Fibroblast of skin of right quadriceps (primary cell): ENCODE results near the gene ZNF544.
"Not testable (repeated sequence)": the region's sequence is repeated elsewhere in the genome, so short reads cannot be mapped to it uniquely, and the experiment has no call there.

ENCODE experiments used
- DNase-seq: peaks from one replicate; pipeline ENCODE4 v3.0.0-alpha.2; 2013

The ZNF544 gene

GRCh38 chr19:58305932-58306323 is 77.2 kb downstream of the ZNF544 start:
- no peak for DNase-seq

DNA sequence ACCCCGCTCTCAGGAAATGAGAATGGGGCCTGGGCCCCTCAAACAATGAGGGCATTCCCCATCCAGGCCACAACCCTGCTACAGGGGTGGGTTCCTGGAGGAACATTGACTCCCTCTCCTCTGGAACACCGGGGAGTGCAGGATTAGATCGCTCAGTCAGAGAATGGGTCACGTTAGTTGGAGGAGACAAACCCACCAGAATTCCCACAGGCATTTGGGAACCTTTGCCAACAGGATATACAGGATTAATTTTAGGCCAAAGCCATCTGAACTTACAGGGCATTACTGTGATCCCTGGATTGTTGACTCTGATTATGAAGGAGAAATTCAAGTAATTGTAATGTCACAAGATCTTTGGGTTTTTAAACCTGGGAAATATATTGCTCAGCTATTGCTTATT is 79.0 kb downstream of the ZNF544 start:
- DNase-seq, result no peak

- DNase-seq, result not testable (repeated sequence)
Measured at GRCh38 chr19:58310685-58311084, 82.0 kb downstream of the ZNF544 start.

DNA sequence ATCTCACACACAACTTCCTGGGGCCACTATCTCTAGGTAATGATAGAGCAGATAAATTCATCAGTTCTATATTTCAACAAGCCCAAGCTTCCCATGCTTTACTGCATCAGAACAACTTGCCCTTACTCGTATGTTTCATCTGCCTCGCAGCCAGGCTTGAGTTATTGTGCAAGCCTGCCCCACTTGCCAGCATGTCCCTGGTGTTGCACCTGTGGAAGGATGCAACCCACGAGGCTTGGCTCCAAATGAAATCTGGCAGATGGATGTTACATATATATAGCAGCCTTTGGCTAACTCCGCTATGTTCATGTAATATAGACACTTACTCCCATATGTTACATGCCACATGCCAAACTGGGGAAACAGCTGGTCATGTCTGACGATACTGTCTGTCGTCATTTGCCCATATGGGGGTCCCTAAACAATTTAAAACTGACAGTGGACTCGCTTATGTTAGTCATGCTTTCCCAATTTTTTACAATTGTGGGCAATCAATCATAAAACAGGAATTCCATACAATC is 82.7 kb downstream of the ZNF544 start:
- DNase-seq, result no peak
